GM19397 (cell line): ENCODE measurements around the gene LUC7L.
"Not testable (repeated sequence)": the region's sequence is repeated elsewhere in the genome, so short reads cannot be mapped to it uniquely, and the experiment has no call there.

ENCODE experiments used
- ATAC-seq: cut with Tn5 transposase; IDR thresholded peaks from one replicate; pipeline ENCODE4 v1.9.1; 2021; ENCODE audit warnings: mild to moderate bottlenecking, moderate library complexity; ENCODE audit not compliant: unreplicated experiment

LUC7L gene

GRCh38 chr16:230949-231348, 1.7 kb upstream of the LUC7L start:
- ATAC-seq, result no peak

- not testable (repeated sequence) for ATAC-seq
Measured at GRCh38 chr16:230351-230750, 1.1 kb upstream of the LUC7L start.

GRCh38 chr16:229731-230281, 557 bp upstream of the LUC7L start:
- ATAC-seq, result no peak

- ATAC-seq, result no peak
Measured at GRCh38 chr16:228151-228851, 948 bp downstream of the LUC7L start.

- no peak for ATAC-seq
Measured at GRCh38 chr16:220021-220420, 9.2 kb downstream of the LUC7L start.

- no peak for ATAC-seq
Measured at GRCh38 chr16:212999-213398, 16.2 kb downstream of the LUC7L start.

- not testable (repeated sequence) for ATAC-seq
Measured at GRCh38 chr16:211631-212180, 17.5 kb downstream of the LUC7L start.

- ATAC-seq, result not testable (repeated sequence)
Measured at GRCh38 chr16:209359-209758, 19.9 kb downstream of the LUC7L start.

GRCh38 chr16:204046-204445, 25.2 kb downstream of the LUC7L start:
- not testable (repeated sequence) for ATAC-seq

GRCh38 chr16:203246-203645, 26.0 kb downstream of the LUC7L start:
- ATAC-seq, result no peak

- no peak for ATAC-seq
Measured at GRCh38 chr16:200388-200787, 28.9 kb downstream of the LUC7L start.

GRCh38 chr16:194516-194915, 34.7 kb downstream of the LUC7L start:
- no peak for ATAC-seq

- ATAC-seq, result no peak
Measured at GRCh38 chr16:193441-193840, 35.8 kb downstream of the LUC7L start.

- ATAC-seq, result no peak
Measured at GRCh38 chr16:192686-193085, 36.6 kb downstream of the LUC7L start.

GRCh38 chr16:191831-192230, 37.4 kb downstream of the LUC7L start:
- ATAC-seq, result no peak

GRCh38 chr16:189604-190186, 39.6 kb downstream of the LUC7L start:
- no peak for ATAC-seq

- no peak for ATAC-seq
Measured at GRCh38 chr16:188674-189073, 40.6 kb downstream of the LUC7L start.

- no peak for ATAC-seq
Measured at GRCh38 chr16:187330-187729, 41.9 kb downstream of the LUC7L start.

GRCh38 chr16:185691-186090, 43.6 kb downstream of the LUC7L start:
- ATAC-seq, result no peak

- ATAC-seq, result no peak
Measured at GRCh38 chr16:185213-185612, 44.0 kb downstream of the LUC7L start.

GRCh38 chr16:183005-183404, 46.2 kb downstream of the LUC7L start:
- no peak for ATAC-seq

- ATAC-seq, result no peak
Measured at GRCh38 chr16:181565-182021, 47.7 kb downstream of the LUC7L start.
